Right lobe of liver (tissue), 6 donors: Measurements from ENCODE around the gene COL5A1. TPM values are rescaled to one million over a fixed set of nuclear protein-coding genes. Genes with fewer than 3 reads are reported as not detected.

Experiments
- ATAC-seq, 4 donors: fragments of 200-7000 bp; cut with Tn5 transposase; one replicate each; pipeline ENCODE4 v1.9.1; 2020; ENCODE audit warnings: mild to moderate bottlenecking in 4 of 4, moderate library complexity in 4 of 4
- DNase-seq, 3 donors: peaks; one replicate each; pipeline ENCODE4 v3.0.0-alpha.2; 2020
- H3K27ac ChIP-seq, 3 donors: fragments of 200-600 bp; one replicate each; pipeline ENCODE4 v1.8.0; 2022
- H3K27me3 ChIP-seq, 2 donors: fragments of 200-600 bp; one replicate each; pipeline ENCODE4 v1.8.0; 2022
- H3K36me3 ChIP-seq, 4 donors: fragments of 200-600 bp; sonication (generic) in 1 of 4; one replicate each; pipeline versions ENCODE4 v1.5.1 to v1.8.0; 2017 to 2022; ENCODE audit warnings: control low read depth in 1 of 4
- H3K4me1 ChIP-seq, 4 donors: fragments of 200-600 bp; sonication (generic) in 1 of 4; one replicate each; pipeline versions ENCODE4 v1.5.1 to v1.8.0; 2017 to 2022; ENCODE audit warnings: control low read depth in 1 of 4
- H3K4me3 ChIP-seq, 3 donors: fragments of 200-600 bp; one replicate each; pipeline ENCODE4 v1.8.0; 2022
- H3K9me3 ChIP-seq, 4 donors: fragments of 200-600 bp; sonication (generic) in 1 of 4; one replicate each; pipeline versions ENCODE4 v1.5.1 to v1.8.0; 2017 to 2022; ENCODE audit warnings: control low read depth in 1 of 4
- POLR2A ChIP-seq: fragments of 450-650 bp; IDR thresholded peaks from one replicate; pipeline ENCODE4 v1.6.1; 2017; ENCODE audit warnings: antibody characterized with exemption, mild to moderate bottlenecking
- WGBS: methylation state at CpG from one replicate; pipeline ENCODE4 v1.1.6; 2018; ENCODE audit warnings: low coverage, low lambda C conversion rate; ENCODE audit not compliant: insufficient coverage; ENCODE audit errors: missing lambda C conversion rate; 5-methylcytosine and 5-hydroxymethylcytosine counted together
- intact Hi-C, 2 donors: fragments of 100-400 bp; cut with DNase I; formaldehyde crosslinking; loops; one replicate each; pipeline versions ENCODE4 v1.11.2 to v1.14.1; 2022
- total RNA-seq, 6 experiments: library from RNA; depleted of rRNA in 2 of 6; stranded (reverse); fragments of >200 nt in 2 of 6; fragmentation: NEBNext Ultra II Directional in 3 of 6; extraction: Animal tissue kit (Norgen Biotek cat#: 25700) in 3 of 6; gene quantifications; one replicate each; pipeline versions ENCODE4 v1.1.0 to v1.2.4, GENCODE V29; 2016 to 2023
- TF ChIP-seq, protein P1 (sequence below), 4 donors: fragments of 200-600 bp in 3 of 4; fragments of 450-650 bp in 1 of 4; IDR thresholded peaks; one replicate each; pipeline versions ENCODE4 v1.5.1 to v1.8.0; 2016 to 2022; ENCODE audit warnings: antibody characterized with exemption in 4 of 4, mild to moderate bottlenecking in 2 of 4
- donor health status: DM: no; HTN: yes; CAD: no.
- donor health status: DM: no; HTN: no; CAD: no.
- donor health status: DM: no; HTN: no; CAD: no.
- donor health status: DM: no; HTN: yes; CAD: no.
- donor health status: DM: no; HTN: yes; CAD: no.

The COL5A1 gene
- total RNA-seq, 6 experiments from 2014 or later, result 1.5 to 17.0 (median 7.7) TPM

DNA sequence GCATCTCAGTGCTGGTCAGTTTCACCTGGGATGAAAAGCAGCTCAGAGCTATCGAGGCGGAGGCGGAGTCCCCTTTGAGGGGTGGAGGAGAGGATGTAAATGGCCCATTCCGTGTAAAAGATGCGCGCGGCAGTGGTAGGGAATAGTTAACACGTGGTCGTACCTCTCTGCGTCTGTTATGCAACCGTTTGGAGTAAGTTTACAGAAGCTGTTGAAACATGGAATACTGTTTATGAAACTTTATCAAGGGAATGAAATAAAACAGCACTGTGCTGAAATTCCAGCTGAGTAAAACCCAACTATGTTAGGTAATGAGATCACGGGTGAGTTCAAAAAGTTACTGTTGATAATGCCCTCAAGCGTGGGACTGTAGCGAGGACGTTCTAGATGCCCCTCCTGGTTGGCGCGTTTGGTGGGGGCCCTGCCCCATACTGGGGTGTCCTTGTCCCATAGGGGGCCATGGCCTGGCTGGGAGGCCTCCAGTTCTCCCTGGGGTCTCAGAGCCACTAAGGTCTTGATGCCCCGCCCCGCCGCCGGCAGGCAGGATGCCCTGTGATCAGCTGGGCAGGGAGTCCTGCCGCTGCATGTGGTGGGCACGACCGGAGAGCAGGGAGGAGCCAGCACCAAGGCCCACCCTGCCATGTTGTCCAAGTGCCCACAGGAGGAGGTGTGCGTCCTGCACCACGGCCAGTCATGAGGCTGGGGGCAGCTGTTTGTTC, 90.9 kb downstream of the COL5A1 start:
- Histone ChIP-seq H3K4me1 (no peaks in the 10 kb centered on the region), H3K9me3 (no peaks in the 10 kb centered on the region), H3K27ac (no peak overlapping the region), H3K4me3 (no peak overlapping the region), H3K36me3 (no peaks in the 10 kb centered on the region), H3K27me3 (no peaks in the 10 kb centered on the region)
- no peak for DNase-seq
- 48% methylated on average over 14 of the region's 26 CpGs for WGBS
- no peak for ATAC-seq
- TF ChIP-seq POLR2A, result no peak
- TF ChIP-seq, protein P1, sequence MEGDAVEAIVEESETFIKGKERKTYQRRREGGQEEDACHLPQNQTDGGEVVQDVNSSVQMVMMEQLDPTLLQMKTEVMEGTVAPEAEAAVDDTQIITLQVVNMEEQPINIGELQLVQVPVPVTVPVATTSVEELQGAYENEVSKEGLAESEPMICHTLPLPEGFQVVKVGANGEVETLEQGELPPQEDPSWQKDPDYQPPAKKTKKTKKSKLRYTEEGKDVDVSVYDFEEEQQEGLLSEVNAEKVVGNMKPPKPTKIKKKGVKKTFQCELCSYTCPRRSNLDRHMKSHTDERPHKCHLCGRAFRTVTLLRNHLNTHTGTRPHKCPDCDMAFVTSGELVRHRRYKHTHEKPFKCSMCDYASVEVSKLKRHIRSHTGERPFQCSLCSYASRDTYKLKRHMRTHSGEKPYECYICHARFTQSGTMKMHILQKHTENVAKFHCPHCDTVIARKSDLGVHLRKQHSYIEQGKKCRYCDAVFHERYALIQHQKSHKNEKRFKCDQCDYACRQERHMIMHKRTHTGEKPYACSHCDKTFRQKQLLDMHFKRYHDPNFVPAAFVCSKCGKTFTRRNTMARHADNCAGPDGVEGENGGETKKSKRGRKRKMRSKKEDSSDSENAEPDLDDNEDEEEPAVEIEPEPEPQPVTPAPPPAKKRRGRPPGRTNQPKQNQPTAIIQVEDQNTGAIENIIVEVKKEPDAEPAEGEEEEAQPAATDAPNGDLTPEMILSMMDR (IDR thresholded peaks at IDR 0.05), result no peak
- intact Hi-C loops, result loop anchor here (5.0 to 10.0 kb wide), 2 partner anchors 40 to 278 kb away; no protein-coding TSS in a partner anchor

GRCh38 chr9:134733480-134734232, 92.1 kb downstream of the COL5A1 start:
- Histone ChIP-seq H3K36me3 (no peaks in the 10 kb centered on the region), H3K9me3 (no peaks in the 10 kb centered on the region), H3K27me3 (no peaks in the 10 kb centered on the region), H3K4me1 (no peaks in the 10 kb centered on the region), H3K4me3 (no peak overlapping the region), H3K27ac (no peak overlapping the region)
- 56% methylated on average over 4 of the region's 16 CpGs for WGBS
- ATAC-seq (no peak), DNase-seq (no peak)
- no peak for TF ChIP-seq POLR2A
- TF ChIP-seq, protein P1 (IDR thresholded peaks at IDR 0.05), result no peak
- intact Hi-C loops, result loop anchor here (5.0 to 10.0 kb wide), 2 partner anchors 41 to 279 kb away; no protein-coding TSS in a partner anchor

DNA sequence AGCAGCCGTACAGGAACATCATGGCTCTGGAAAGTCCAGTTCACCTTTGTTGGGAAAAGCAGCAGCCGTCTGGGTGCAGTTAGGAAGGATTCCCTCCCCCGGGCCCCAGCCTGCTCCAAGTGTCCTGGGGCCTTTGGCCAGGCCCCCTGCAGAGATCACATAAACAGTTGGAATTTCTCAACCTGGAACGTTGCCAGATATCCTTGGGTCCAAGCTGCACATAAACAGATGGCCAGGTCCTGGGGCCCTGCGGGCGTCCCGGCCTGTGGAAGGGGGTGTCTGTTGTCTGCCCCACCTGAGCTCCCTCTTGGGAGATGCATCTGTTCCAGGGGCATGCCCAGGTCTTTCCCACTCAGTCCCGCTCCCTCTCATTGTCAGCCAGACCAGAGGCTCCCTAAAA, 92.7 kb downstream of the COL5A1 start:
- intact Hi-C loops, result loop anchor here (5.0 to 10.0 kb wide), 2 partner anchors 42 to 279 kb away; no protein-coding TSS in a partner anchor
- TF ChIP-seq, protein P1 (IDR thresholded peaks at IDR 0.05), result no peak
- TF ChIP-seq POLR2A, result no peak
- Histone ChIP-seq H3K36me3 (no peaks in the 10 kb centered on the region), H3K4me1 (no peaks in the 10 kb centered on the region), H3K27me3 (no peaks in the 10 kb centered on the region), H3K27ac (no peak overlapping the region), H3K4me3 (no peak overlapping the region), H3K9me3 (no peaks in the 10 kb centered on the region)
- ATAC-seq, result no peak
- no peak for DNase-seq
- no CpG with 5 or more reads among the region's 8 CpGs for WGBS

- peak in 1 of 4 donors; percentile 14 for ATAC-seq
- H3K9me3 ChIP-seq, result no peaks in the 10 kb centered on the region
- TF ChIP-seq, protein P1 (IDR thresholded peaks at IDR 0.05), result no peak
- no peak for TF ChIP-seq POLR2A
- H3K4me1 ChIP-seq, result no peaks in the 10 kb centered on the region
- H3K36me3 ChIP-seq, result no peaks in the 10 kb centered on the region
- H3K4me3 ChIP-seq, result no peak overlapping the region
- no peak overlapping the region for H3K27ac ChIP-seq
- 53% methylated on average over 10 of the region's 20 CpGs for WGBS
- DNase-seq, result no peak
- intact Hi-C loops, result loop anchor here in 1 of 2 donors (10.0 kb wide), 1 partner anchor 281 kb away; no protein-coding TSS in a partner anchor
- H3K27me3 ChIP-seq, result no peaks in the 10 kb centered on the region
Observed at GRCh38 chr9:134735441-134736175, 94.0 kb downstream of the COL5A1 start.
